GM19240 (cell line): ENCODE results near the gene STYX.

Source experiments
- DNase-seq: peaks from one replicate; pipeline ENCODE4 v3.0.0; 2011; ENCODE audit warnings: low spot score; ENCODE audit not compliant: insufficient read length

Gene STYX, protein sequence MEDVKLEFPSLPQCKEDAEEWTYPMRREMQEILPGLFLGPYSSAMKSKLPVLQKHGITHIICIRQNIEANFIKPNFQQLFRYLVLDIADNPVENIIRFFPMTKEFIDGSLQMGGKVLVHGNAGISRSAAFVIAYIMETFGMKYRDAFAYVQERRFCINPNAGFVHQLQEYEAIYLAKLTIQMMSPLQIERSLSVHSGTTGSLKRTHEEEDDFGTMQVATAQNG

DNA sequence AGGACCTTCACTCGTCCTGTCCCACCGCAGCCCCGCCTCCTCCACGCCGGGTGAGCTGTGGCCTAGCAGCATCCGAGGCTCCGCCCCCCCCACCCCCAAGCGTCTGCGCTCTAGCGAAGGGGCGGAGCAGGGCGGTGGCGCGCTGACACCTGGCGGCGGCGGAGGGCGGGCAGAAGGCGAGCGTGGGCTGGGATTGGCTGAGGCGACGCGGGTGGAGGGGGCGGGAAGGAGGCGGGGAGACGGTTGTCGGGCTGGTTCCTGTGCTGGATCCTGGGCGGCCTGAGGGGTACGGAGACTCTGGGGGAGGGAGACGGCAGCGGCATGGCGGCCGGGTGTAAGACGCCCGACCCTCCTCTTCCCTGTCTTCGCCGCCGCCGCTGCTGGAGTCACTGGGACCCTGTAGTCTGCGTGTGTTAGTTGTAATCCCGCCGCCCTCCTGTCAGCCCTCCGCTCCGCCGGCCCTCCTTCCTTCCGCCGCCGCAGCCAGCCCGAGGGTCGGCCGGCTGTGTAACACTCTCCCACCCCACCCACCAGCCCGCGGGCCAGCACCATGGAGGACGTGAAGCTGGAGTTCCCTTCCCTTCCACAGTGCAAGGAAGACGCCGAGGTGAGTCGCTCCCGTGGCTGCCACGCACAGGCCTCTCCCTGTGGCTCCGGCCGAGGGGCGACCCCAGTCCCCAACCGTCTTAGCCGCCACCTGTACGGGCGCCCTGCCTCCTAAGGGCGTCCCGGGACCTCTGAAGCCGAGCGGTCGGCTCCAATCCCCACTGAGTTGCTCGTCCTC lies at the start of gene STYX:
Gene STYX, plus strand, starts transcription at position 242 of the 784 bp plus-strand sequence. Its CDS starts 309 bp downstream, at position 551.
- DNase-seq: peak; percentile 20

DNA sequence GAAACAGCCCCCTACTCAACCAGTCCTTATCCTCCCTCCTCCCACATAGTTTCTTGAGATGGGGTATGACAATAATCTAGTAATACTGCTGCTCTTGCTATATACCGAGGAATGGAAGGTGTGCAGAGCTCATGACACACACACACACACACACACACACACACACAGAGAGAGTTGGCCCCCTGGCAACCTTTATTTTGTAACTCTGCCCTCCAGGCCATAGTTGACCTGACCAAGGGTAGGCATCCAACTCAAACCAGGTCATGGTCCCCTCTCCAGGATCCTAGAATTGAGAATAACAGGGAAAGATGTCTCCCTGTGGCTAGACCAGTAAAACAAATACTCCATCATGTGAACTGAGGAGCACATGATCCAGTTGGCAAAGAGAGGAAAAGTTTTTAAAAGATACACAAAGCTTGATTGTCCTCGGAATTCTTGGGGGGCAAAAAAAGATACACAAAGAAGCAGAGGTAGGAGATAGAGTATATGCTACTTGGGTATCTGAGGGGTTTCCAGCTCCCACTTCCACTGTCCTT lies 45.9 kb upstream of the STYX start:
- DNase-seq: no peak

DNA sequence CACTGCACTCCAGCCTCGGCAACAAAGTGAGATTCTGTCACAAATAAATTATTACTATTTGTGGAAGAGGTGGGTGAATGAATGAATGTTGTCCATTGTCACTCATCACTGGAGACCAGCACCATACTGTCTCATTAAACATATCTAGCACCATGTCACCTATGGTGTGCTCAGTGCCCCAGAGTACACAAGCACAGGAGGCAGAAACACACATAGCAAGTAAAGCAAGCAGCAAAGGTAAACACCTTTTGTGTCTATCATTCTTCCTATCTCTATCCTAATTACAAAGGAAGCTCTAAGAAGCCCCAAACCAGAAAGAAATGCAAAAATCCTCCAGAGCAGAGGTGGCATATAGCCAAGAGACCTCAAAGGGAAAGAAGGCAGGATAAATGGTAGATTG lies 43.8 kb upstream of the STYX start:
- no peak for DNase-seq

DNA sequence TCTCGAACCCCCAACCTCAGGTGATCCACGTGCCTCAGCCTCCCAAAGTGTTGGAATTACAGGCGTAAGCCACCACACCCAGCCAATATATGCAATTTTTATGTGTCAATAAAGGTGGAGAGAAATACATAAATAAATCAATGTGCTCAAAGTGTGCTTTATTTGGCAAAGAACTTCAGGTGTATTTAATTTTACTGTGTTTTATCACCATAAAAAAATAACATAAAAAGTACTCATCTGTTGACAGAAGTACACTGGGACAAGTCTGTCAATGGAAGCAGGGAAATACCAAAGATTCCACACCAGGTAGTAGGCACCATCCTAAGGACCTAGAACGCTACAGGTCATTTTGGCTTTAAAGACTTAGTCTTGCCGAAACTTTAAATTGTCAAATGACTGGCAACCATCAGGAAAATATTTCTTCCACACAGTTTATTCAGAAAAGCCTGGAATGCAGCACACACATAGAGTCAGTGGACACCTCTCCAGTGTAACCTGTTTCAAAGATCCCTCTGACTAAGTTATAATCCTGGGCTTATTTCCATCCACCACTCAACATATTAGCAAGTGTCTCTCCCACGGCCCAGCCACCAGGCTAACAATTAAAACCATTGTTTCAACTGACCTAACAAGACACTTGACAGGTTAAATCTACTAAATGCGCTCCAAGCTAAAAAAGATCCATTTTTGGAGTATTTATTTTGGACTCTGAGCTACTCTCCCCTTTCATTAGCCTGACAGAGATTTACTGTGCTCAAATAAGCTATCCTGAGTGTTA lies 38.8 kb upstream of the STYX start:
- DNase-seq: no peak

DNA sequence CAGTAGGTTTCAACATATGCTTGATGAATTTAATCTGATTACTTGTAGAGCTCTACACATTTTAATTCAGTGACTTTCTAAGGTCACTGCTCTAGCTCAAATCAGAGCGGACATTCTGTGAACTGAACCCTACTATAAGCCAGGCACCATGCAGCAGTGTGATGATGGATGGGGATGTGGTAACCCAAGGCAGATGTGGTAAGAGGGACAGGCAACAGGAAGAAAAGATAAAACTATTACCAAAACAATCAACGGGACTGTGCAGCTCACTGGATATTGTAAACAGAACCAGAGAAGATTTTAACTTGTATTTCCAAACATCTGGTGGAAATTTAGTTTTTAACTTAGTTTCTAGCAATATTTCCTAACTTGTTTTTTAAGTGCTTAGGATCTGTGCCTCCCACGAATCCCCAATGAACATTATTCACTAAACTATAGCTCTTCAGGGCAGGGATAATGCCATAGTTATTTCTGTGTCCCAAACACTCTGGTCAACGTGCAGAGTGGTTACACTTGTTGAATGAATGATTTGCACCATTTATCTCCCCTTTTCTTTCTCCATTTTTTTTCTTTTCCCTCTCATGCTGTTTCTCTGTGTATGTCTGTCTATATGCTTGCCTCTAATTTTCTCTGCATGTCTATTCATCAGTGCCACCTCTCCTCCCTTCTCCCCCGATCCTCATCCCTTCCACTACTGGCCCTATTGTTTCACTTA lies 37.6 kb upstream of the STYX start:
- no peak for DNase-seq

DNA sequence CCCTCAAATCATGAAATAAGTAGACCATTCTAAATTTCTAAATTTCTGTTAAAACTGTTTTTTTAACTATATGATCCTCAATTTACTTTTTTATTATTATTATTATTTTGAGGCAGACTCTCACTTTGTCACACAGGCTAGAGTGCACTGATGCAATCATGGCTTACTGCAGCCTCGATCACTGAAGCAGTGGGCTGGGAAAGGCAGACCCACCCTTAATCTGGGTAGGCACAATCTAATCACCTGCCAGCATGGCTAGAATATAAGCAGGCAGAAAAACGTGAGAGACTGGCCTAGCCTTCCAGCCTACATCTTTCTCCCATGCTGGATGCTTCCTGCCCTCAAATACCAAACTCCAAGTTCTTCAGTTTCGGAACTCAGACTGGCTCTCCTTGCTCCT lies 36.9 kb upstream of the STYX start:
- DNase-seq: no peak

DNA sequence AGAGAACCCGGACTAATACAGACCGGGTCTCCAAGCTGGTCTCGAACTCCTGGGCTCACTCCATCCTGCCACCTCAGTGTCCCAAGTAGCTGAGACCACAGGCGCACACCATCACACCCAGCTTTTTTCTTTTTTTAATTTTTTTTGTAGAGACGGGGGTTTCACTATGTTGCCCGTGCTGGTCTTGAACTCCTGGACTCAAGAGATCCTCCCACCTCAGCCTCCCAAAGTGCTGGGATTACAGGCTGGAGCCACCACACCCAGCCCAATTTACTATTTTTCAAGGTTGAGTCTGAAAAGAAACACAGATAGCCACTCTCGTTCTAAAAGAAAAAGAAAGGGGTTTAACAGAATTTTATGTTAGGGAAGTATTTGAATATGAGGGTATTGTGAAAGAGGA lies 36.4 kb upstream of the STYX start:
- DNase-seq: no peak

DNA sequence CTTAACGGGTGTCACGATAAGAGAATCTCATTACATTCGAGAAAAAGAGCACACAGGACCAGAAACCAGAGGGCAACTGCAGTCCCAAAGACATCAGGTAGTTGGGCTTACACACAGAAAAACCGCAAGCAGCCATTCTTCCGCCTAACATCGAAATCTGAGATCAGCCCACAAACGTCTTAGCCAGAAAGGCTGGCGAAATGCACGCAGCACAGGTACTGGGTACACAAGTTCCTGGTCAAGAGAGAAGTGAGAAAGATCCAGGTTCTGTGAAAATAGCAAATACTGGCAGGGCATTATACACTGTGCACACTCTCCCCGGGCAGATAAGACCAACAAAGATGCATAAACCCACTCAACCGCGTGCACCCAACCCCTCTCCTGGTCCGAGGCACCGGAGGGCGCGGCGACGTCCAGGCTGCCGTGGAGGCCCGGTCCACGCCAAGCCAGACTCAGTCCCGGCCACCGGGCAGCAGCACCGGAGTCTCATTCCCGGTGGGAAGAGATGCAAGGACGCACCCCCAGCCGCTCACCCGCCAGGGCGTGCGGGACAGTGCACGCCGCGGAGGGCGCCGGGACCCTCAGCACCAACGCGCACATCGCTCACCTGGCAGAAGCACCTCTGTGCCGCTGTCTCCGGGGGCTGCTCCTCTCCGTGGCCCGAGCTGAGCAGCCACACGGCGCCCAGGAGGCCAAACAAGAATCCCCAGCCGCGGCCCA lies 35.0 kb upstream of the STYX start:
- DNase-seq: peak; percentile 23

DNA sequence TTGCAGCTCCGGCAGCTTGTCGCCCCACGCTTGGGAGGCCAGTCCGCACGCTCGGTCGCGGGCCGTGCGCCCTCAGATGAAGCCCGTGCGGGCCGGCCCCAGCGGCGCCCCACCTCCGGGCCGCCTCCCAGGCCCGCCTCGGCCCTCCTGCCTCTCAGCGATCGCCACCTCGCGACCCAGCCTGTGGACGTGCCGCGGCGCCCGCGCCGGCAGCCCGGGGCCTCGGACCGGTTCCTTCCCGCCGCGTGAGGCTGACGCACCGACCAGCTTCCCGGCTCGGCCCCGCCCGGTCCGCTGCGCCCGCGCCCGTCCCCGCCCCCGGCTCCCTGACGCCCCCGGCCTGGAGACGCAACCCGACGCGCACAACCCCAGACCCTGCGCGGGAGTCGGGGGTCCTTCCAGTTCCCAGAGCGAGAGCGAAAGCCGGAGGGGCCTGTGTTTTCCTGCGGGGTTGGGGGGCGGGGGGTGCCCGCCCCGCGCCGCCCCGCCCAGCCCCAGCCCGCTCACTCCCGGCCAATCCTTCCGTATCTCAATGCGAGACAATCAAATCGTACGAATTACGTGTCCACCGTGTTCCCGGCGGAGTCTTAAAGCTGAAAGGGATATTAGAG lies 34.4 kb upstream of the STYX start, which contains the start of gene ERO1A:
Gene ERO1A, minus strand, starts transcription at position 78 of the 611 bp plus-strand sequence. Its CDS starts 77 bp downstream, at position 1.
- peak; percentile 6 for DNase-seq

DNA sequence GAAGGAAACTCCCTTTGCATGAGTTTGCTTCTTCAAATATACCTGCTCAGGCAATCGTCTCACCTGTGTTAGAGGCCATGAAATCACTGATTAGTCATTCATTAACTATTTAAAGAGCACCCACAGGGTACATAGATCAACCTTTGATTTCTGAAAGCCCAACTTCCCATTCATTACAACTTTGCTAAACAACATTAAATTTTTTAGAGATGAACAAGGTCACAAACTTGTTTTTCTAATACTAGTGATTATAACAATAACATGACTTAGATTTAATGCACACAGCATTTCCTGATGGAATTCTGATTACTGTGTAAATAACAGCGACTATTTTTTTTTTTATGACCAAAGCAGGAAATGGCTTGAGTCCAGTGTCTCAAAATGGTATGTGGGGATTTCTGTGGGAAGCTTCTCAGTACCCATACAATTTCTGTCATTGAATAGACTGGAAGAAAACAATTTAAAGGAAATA lies 29.2 kb upstream of the STYX start:
- DNase-seq: no peak

DNA sequence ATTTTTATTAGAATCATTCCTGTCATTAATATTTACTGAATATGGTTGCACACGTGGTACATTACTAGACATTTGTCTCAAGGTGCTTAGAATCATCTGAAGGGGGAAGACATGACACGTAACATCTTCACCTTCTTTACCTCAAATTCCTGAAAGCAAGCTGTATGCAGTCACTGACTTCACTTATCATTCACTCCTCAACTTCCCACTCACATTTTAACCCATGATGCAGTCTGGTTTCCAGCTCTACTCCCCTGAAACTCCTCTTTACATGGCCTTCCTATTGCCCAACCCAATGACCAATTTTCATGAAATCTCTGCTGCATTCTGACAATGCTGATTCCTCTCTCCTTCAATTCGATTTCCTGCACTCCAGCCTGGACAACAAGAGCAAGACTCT lies 28.7 kb upstream of the STYX start:
- DNase-seq: no peak

DNA sequence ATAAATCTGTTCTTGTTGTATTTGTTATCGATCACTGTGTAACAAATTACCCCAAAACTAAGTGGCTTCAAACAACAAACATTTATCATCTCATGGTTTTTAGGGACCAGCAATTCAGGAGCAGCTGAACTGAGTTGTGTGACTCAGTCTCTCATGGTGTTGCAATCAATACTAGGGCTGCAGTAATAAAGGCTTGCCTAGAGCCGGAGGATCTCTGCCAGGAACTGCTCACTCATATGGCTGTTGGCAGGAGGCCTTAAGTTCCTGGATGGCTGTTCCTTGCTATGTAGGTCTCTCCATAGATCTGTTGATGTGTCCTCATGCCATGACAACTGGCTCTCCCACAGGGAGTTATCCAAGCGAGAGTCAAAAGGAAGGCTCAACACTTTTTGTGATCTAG lies 26.7 kb upstream of the STYX start:
- DNase-seq: no peak

DNA sequence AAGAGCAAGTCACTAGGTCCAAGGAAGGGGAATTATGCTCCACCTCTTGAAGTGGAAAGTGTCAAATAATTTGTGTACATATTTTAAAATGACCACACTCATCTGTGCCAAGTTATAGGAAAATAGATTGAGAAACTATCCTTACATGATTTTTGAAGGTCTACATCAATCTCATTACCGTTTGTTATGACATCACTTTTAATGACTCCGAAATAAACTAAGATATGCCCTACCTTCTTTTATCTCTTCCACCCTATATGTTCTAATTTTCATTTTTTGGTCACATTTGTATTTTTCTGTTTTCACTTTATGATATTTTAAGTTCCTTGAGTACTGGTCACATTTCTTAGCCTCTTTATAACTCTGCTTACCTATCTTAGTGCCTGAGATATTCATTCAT lies 26.3 kb upstream of the STYX start:
- no peak for DNase-seq

DNA sequence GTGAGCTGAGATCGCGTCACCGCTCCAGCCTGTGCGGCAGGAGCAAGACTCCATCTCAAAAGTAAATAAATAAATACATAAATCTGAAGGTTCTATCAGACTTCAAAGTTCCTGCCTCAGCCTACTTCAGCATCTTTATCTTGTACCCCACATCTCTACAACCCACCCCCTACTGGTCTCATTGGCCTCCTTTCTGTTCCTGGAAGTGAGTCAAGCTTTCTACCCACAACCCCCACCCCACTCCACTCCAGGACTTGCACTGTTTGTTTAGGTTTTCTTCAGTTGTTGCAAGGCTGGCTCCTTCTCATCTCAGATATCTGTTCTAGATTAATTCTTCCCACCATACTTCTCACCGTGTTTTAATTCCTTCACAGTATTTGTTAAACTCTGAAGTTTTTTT lies 23.7 kb upstream of the STYX start:
- DNase-seq: no peak

DNA sequence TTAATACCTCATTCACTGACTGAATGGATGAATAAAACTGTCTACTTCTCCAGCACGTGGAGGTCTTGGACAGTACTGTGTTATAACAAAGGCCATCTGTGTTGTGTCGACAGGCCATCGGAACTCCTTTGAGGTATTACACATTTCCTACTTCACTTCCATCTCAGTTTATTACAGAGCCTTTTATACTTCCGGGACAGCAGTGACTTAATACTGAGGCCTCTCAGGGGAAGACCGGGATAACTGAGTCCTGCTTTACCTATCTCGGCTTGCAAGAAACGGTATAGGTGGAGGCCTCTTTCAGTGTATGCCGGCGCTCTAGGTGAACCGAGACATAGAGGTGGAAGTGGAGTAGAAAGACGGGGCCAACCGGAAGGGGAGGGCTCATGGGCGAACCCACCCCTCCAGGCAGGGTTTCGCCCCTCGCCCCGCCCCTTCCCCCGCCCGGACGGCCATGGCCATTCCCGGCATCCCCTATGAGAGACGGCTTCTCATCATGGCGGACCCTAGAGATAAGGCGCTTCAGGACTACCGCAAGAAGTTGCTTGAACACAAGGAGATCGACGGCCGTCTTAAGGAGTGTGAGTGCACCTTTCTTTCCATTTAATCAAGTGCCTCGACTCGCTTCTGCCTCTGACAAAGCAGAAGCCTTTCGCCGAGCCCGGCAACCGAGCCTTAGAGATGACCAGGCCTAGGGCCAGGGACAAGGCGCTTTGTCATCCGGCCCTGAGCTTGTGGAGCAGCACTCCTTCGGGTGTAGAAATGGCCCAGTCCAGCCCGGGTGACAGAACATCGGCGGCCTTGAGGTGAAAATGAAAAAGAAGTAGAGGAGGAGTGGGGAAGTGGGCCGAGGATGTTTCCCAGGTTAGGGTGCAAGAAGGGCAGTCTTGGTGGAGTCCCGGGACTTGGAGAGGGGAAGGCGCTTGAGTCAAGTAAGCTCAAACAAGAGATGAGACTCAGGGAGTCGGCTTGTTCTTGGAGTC lies 23.0 kb upstream of the STYX start, which contains the start of gene PSMC6:
Gene PSMC6, plus strand, starts transcription at position 477 of the 983 bp plus-strand sequence. Its CDS starts 20 bp downstream, at position 497.
- DNase-seq: peak; percentile 73

DNA sequence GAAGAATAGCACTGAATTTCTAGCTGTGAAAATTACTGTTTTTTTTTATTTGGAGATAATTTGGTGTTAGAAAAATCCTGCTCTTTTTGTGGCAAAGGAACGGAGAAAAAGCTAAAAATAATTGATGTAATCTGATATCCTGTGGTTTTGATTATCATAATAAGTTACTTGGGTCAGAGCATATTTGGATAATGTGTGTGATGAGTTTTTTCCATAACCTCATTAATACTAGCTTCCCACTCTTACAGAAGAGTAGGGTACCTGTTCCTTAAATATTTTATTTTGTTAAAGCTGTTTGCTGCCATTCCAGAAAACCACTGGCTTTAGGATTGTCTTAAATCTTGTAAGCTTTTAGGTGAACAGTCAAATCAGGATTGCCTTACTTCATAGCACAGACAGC lies 18.3 kb upstream of the STYX start:
- no peak for DNase-seq

DNA sequence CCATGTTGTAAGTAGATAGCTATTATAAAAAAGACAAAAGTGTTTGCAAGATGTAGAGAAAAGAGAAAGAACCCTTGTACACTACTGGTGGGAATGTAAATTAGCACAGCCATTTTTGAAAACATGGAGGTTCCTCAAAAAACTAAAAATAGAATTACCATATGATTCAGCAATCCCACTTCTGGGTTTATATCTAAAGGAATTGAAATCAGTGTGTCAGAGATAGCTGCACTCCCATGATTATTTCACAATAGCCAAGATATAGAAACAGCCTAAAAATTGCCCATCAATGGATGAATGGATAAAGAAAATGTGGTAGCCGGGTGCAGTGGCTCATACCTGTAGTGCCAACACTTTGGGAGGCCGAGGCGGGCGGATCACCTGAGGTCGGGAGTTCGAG lies 13.8 kb upstream of the STYX start:
- DNase-seq: no peak

DNA sequence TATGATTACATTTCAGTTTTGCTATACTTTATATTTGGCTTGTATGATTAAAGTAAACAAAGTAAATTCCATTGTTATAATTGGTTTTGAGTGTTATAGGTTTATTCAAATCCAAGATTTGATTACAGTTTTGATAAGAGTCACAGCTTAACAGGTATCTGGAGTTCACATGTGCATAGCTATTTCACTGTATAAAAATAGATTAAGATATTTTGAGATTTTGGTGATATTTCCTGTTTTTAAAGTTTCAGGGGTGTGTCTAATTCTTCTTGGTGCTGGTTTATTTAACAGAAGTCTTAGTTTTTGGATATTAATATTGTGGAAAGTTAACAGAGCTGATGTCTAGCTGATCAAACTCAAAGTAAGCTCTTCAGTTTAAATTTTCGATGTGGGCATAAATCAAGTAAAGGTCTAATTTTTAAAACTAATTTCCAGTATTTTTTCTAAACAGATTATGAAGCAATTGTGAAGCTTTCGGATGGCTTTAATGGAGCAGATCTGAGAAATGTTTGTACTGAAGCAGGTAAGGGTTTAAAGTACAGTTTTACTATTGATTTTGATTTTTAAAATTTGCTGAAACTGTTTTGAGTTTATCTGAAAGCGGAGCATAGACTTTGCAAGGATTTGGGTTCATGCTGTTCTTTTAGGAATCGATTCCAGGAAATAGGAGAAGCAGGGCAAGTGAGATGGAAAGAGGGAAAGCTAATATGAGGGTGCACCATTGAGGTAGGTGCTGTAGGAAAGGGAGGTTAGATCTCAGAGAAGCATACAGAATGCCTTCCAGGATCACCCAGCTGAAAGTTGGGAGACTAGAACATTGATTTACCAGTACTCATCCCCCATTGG lies 6.2 kb upstream of the STYX start:
- DNase-seq: no peak
